ENCODE data around the gene PPP2R5D. TPM values are rescaled to one million over a fixed set of nuclear protein-coding genes. Genes with fewer than 3 reads are reported as not detected.

The PPP2R5D gene
- total RNA-seq (2021) (42.9 and 53.7 TPM in 2 replicates), Bru-seq, nascent RNA (percentile 55 among the genes with signal in this experiment), BruChase-seq, experiment 1, labeled RNA remaining after a 2-hour chase (percentile 61 among the genes with signal in this experiment), BruChase-seq, experiment 2, labeled RNA remaining after a 6-hour chase (percentile 74 among the genes with signal in this experiment)
- long read RNA-seq, transcript PPP2R5D-202 (16 exons, 2,894 nt) = minor isoform, 5 of 71 reads
- long read RNA-seq, transcript PPP2R5D-208 (16 exons, 3,044 nt) = major isoform, 25 of 71 reads
- long read RNA-seq, partial matches to known transcripts = 37 of 71 reads
- long read RNA-seq, other reads (novel, unspliced or antisense) = 4 of 71 reads

DNA sequence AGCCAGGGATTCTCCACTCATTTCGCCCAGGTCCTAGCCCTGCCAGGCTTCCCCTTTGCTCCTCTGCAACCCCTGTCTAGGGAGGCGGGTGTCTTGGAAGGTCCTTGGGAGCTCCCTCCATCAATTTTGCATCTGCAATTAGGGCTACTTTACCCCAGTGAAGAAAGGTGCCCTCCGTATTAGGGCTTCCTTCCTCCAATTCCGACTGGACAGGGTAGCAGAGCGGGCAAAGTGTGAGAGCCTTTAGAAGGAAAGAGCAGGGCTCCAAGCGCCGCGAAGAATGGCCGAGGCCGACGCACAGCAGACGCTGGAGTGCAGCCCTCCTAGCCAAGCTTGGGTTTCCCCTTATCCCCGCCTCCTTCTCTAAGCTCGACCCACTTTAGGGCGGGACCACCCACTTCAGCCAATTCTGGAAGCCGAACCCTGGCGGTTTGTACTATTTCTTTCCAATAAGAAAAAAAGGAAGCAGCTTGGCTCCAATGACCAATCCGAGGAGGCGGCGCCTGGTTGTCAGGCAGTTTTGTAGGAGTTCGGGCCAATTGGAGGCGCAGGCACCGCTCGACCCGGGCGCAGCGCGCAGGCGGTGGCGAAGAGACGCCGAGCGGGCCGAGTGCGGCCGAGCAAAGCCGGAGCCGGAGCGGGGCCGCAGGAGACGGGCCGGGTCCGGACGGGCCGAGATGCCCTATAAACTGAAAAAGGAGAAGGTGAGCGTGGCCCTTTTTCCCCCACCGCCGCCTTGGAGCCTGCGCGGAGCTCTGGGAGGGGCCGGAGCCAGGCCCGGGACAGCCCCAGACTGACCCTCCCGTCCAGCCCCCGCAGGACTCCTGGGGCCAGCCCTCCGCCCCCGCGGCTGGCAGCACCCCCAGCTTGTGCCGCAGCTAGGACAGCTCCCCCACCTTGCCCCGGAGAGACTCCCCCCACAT lies at the start of gene PPP2R5D:
Gene PPP2R5D (plus strand): TSS at position 570 of the 923 bp plus-strand sequence. CDS start 108 bp downstream, at position 678.
- no peak for TF ChIP-seq EZH2 (IDR thresholded peaks at IDR 0.05; ENCODE audit: low read depth)
- no peak for TF ChIP-seq CTCF (conservative IDR thresholded peaks at IDR 0.05)
- no peaks in the 10 kb centered on the region for H3K27me3 ChIP-seq (ENCODE audit: insufficient read depth, low read depth)
- no peaks in the 10 kb centered on the region for H3K9me3 ChIP-seq (ENCODE audit: insufficient read depth, low read depth)
- CTCF ChIA-PET = interaction anchor here (0.7 to 1.0 kb wide), 2 partner anchors 27 to 63 kb away, joined by 3 to 5 read pairs; no protein-coding TSS in a partner anchor
- no TSS peak for BruUV-seq (replicated peaks)
- no peak within 1 kb of the TSS for H3K27ac ChIP-seq
- peak; percentile 96 for DNase-seq
- H3K4me1 ChIP-seq (replicated peaks; ENCODE audit: insufficient read depth) = peaks cover 17% of the 10 kb centered on the region; the same call in 1 of the 2 replicates
- H3F3A ChIP-seq (ENCODE audit: insufficient read depth, low read depth) = peaks cover 11% of the 10 kb centered on the region; the same call in 1 of the 2 replicates
- no peaks in the 10 kb centered on the region for H4K20me1 ChIP-seq (ENCODE audit: insufficient read depth)
- H3K4me3 ChIP-seq = peak within 1 kb of the TSS; percentile 60
- peaks cover 11% of the 10 kb centered on the region; the same call in 1 of the 2 replicates for H3K79me2 ChIP-seq (ENCODE audit: low read depth)
- intact Hi-C loops (cut with micrococcal nuclease; ENCODE audit: unreplicated experiment) = no loop called here
- POLR2A ChIA-PET (ENCODE audit: unreplicated experiment) = interaction anchor here (0.5 to 1.6 kb wide), 17 partner anchors 13 to 1089 kb away, joined by 3 to 14 read pairs (median 4); partner anchors contain the start of genes CNPY3, CUL7, KLC4 and KLHDC3
- H3K36me3 ChIP-seq (ENCODE audit: low read depth) = no peaks in the 10 kb centered on the region
- no peaks in the 10 kb centered on the region for H3K9me2 ChIP-seq (ENCODE audit: insufficient read depth)
- peak within 1 kb of the TSS; percentile 79 for H2AFZ ChIP-seq
- peak within 1 kb of the TSS; percentile 96 for H3K4me2 ChIP-seq

- peaks cover 10% of the 10 kb centered on the region for H3F3A ChIP-seq (ENCODE audit: insufficient read depth, low read depth)
- TF ChIP-seq CTCF (conservative IDR thresholded peaks at IDR 0.05) (no peak), EZH2 (IDR thresholded peaks at IDR 0.05; ENCODE audit: low read depth) (no peak)
- peaks cover 9% of the 10 kb centered on the region for H3K4me1 ChIP-seq (replicated peaks; ENCODE audit: insufficient read depth)
- ChIA-PET POLR2A (ENCODE audit: unreplicated experiment) (no interaction called here), CTCF (no interaction called here)
- peaks cover 32% of the 10 kb centered on the region for H3K79me2 ChIP-seq (ENCODE audit: low read depth)
- intact Hi-C loops (cut with micrococcal nuclease; ENCODE audit: unreplicated experiment) = no loop called here
- H3K9me3 ChIP-seq (ENCODE audit: insufficient read depth, low read depth) = no peaks in the 10 kb centered on the region
- no peaks in the 10 kb centered on the region for H3K27me3 ChIP-seq (ENCODE audit: insufficient read depth, low read depth)
- H3K9me2 ChIP-seq (ENCODE audit: insufficient read depth) = no peaks in the 10 kb centered on the region
- H3K27ac ChIP-seq = no peak overlapping the region
- DNase-seq = no peak
- no peak overlapping the region for H2AFZ ChIP-seq
- no peak overlapping the region for H3K4me3 ChIP-seq
- no TSS peak for BruUV-seq (replicated peaks)
- no peaks in the 10 kb centered on the region; the same call in 1 of the 2 replicates for H4K20me1 ChIP-seq (ENCODE audit: insufficient read depth)
- H3K4me2 ChIP-seq = no peak overlapping the region
- H3K36me3 ChIP-seq (ENCODE audit: low read depth) = peaks cover 19% of the 10 kb centered on the region
Measured at GRCh38 chr6:42935322-42935721, 49.0 kb upstream of the PPP2R5D start.

DNA sequence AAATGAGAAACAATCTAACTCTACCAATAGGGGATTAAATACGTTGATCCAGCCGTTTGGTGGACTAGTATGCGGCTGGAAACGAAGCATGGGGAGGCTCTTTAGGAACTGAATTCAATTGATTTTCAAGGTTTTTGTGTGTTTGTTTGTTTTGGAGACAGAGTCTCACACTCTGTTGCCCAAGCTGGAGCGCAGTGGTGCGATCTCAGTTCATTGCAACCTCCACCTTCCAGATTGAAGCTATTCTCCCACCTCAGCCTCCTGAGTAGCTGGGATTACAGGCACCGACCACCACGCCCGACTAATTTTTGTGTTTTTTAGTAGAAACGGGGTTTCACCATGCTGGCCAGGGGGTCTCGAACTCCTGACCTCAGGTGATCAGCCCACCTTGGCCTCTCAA lies 48.0 kb upstream of the PPP2R5D start:
- BruUV-seq (replicated peaks) = no TSS peak
- Histone ChIP-seq H3K9me2 (ENCODE audit: insufficient read depth) (no peaks in the 10 kb centered on the region), H3K4me3 (no peak overlapping the region), H2AFZ (no peak overlapping the region), H3K9me3 (ENCODE audit: insufficient read depth, low read depth) (no peaks in the 10 kb centered on the region), H4K20me1 (ENCODE audit: insufficient read depth) (no peaks in the 10 kb centered on the region; the same call in 1 of the 2 replicates), H3K36me3 (ENCODE audit: low read depth) (peaks cover 19% of the 10 kb centered on the region), H3F3A (ENCODE audit: insufficient read depth, low read depth) (no peaks in the 10 kb centered on the region; the same call in 1 of the 2 replicates), H3K27ac (no peak overlapping the region), H3K79me2 (ENCODE audit: low read depth) (peaks cover 21% of the 10 kb centered on the region), H3K4me1 (replicated peaks; ENCODE audit: insufficient read depth) (no peaks in the 10 kb centered on the region), H3K4me2 (no peak overlapping the region), H3K27me3 (ENCODE audit: insufficient read depth, low read depth) (no peaks in the 10 kb centered on the region)
- ChIA-PET CTCF (no interaction called here), POLR2A (ENCODE audit: unreplicated experiment) (no interaction called here)
- intact Hi-C loops (cut with micrococcal nuclease; ENCODE audit: unreplicated experiment) = no loop called here
- no peak for DNase-seq
- TF ChIP-seq CTCF (conservative IDR thresholded peaks at IDR 0.05) = no peak
- no peak for TF ChIP-seq EZH2 (IDR thresholded peaks at IDR 0.05; ENCODE audit: low read depth)

All from PC-9 (cell line).